Measurements from ENCODE around the gene GRK1. TPM values are rescaled to one million over a fixed set of nuclear protein-coding genes. Genes with fewer than 3 reads are reported as not detected.
A peak's percentile ranks its signal among the peaks of the same experiment; 100 is the strongest.

Gene GRK1
- total RNA-seq, 1 experiment from 2014 or later: 0.13 TPM

- no peak for DNase-seq (ENCODE audit: low spot score)
Observed at GRCh38 chr13:113774177-113775107, 107.4 kb downstream of the GRK1 start.

DNA sequence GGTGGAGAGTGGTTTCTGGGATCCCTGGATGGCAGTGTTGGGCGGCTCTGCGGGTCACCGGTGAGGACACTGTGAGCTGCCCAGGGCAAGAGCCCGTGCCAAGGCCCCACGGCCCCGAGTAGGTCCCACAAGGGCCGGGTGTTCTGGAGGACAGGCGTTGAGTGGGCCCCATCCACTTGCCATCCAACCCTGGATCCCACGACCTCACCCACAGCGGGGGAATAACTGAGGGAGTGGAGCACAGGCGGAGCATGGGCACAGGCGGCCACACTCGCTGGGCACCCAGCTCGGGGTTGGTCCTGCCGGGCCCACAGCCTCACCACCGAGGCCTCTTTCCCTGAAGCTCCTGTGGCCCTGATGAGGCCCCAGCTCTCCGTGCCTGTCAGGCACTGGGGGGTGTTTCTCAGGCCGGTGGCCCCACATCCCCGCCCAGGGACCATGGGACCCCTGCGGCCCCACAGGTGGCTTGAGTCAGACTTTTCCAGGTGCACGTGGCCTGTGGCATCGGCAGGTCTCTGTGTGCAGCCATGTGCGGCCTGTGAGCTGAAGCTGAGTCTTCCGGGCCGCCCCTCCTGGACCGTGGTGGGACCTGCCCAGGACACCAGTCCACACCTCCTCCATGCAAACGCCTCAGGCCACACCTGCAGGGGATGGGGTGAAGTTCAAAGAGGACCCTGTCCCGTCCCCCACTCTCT lies 108.6 kb downstream of the GRK1 start:
- DNase-seq (ENCODE audit: low spot score): no peak

DNA sequence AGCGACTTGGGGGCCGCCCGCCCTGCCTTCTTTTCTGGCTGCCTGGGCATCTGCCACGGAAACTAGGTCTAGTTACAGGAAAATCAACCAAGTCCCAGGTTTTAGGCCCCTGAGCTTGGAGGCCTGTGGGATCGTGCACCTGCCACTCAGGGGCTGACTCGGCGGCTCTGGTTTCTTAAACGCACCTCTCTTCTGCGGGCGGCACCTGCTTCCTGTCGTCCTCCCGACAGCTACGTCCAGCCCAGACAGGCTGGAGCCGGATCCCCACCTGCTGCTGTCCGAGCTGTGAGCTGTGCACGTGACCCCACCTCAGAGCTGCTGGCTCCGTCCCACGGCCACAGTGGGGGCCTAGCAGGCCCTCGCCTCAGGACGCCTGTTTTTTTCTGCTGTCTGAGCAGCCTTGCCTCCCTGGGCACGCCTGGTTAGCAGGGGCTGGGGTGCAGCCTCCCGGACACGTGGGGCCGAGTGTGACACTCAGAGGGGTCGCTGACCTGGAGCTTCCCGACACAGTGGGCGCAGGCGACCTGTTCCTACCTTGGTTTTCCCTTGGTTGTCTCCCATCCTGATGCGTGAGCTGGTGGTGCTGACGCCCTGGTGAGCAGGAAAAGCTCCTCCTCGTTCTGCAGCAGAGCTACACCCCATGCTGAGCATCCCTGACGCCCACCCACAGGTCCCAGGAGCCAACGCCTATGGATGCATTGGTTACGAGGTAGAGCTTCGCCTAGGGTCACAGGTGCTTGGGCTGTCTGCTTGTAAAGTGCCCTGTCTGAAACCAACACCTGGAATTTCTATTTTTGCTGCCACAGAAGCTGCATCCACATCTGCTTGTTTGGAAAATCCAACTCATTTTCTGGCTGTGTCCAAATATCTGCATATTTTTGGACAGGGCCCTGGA lies 109.5 kb downstream of the GRK1 start:
- DNase-seq (ENCODE audit: low spot score): no peak

GRCh38 chr13:113777311-113778260 lies 110.6 kb downstream of the GRK1 start:
- no peak for DNase-seq (ENCODE audit: low spot score)

DNA sequence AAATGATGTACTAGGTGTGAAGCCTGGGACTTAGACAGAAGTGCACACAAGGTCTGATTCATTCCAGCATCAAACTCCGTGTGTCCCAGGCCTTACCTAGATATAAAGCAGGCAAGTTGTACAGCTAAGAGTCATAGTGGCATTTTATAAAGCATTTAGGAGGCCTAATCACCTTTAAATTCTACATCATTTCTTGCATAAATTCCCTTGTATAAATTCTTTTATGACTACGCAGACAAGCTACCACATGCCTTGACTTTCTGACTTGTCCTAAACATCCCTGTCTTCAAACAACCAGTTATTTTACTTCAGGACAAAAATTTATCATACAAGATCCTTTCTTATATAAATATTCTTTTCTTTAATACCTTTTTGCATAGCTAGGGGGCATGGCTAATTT lies 114.6 kb downstream of the GRK1 start:
- DNase-seq (ENCODE audit: low spot score): no peak

GRCh38 chr13:113782472-113782871 lies 115.5 kb downstream of the GRK1 start:
- no peak for DNase-seq (ENCODE audit: low spot score)

DNA sequence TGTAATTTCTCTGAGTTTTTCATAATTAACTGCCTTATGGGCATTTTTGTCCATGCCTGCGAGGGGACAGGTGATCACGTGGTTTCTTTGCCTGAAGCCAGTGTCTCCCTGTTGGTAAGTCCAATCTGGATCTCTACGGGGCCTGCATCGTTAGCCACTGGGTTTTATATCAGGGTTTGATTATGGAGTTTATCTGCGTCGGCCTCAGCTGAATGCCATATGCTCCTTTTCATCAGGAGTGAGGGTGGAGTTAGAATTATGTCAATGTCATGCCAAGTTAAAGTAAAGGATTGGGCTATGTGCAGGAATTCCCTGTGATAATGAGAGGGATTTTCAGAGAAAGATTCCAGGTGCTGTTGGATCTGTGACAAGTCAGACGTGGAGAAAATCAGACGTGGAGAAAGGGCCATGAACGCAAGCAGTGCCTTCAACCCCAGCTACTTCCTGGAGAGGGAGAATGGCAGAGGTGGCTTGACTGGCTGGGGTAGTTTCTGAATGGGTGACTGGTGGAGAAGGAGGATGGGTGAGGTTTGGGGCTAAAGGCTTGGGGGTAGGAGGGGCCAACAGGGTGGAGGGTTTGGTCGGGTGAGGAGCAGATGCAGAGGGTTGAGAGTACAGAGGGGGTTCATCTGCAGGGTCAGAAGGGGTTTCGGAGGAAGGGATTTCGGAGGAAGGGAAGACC lies 116.3 kb downstream of the GRK1 start:
- DNase-seq (ENCODE audit: low spot score): no peak

- no peak for DNase-seq (ENCODE audit: low spot score)
Observed at GRCh38 chr13:113783966-113784644, 117.1 kb downstream of the GRK1 start.

DNA sequence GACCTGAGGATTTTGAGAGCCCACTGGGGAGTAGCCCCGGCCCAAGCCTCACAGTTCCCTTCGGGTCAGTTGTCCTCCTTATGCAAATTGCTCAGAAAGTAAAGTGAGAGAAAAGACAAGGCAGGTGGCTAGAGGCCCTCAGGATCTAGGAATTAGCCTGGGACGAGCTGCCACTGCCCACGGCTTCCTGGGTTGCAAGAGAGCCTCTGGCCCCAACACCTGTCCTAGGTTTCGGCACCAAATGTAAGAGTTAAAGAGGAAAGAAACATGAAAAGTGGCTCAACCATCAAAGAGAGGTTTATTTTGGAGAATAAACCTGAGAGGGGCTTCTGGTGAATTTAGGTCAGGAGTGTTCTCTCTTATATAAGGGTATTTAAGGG lies 117.6 kb downstream of the GRK1 start:
- no peak for DNase-seq (ENCODE audit: low spot score)

DNA sequence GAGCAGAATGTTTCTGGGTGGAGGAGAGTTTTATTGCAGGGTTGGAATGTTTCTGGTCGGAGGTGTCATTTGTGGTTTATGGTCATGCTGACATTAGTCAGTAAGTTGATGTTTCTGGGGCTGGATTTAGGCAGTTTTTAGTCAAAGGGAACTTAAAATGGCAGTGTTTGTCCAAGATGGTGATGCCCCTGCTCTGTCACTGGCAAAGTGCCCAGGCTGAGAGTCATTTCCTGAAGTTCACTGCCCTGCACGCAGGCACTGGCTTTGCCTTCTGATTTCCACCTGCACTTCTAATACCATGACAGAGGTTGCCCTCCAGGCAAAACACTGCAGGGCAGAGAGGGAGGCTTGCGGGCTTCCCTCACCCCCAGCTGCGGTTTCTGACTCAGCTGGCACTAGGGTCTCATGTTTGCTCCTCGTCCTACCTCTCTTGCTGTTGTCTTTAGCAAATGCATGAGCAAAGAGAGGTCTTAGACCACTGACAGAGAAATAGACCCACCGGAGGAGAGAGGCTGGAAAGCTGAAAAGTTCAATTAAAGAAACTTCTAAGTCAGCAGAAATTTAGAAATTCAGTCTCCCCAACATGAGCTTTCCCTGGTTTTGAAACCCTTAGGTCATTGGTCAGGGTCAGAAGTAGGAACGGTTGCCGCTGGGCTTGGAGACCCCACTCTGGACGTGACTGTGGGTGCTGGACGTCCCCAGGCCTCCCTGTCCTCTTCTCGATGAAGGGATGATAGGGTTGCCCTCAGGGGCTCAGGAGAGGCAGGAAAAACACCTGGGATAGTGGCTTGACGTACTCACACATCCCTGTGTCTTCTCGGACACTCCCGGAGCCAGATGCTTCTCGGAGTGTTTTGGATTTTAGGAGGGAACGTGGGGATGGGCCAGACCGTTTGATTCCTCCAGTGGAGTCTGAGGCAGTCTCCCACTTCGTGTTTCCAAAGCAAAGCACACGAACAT lies 118.3 kb downstream of the GRK1 start:
- DNase-seq (ENCODE audit: low spot score): peak; percentile 69

GRCh38 chr13:113786262-113786841 lies 119.3 kb downstream of the GRK1 start:
- no peak for DNase-seq (ENCODE audit: low spot score)

Other genes starting within 250 kb of the GRK1 start
- 1.8 and 3.3 TPM in 2 replicates for gene ADPRHL1, start 213.7 kb upstream of the GRK1 start, total RNA-seq (2014; rRNA removed; shearing (Covaris generic))
- 17.1 and 22.0 TPM in 2 replicates for gene DCUN1D2, start 176.5 kb upstream of the GRK1 start, total RNA-seq (2014; rRNA removed; shearing (Covaris generic))
- 164 and 177 TPM in 2 replicates for gene TFDP1, start 82.5 kb upstream of the GRK1 start, total RNA-seq (2014; rRNA removed; shearing (Covaris generic))
- gene ATP4B, start 9.0 kb upstream of the GRK1 start, total RNA-seq (2014; rRNA removed; shearing (Covaris generic)): not detected in 2 replicates
- 0.81 and 1.6 TPM in 2 replicates for gene TMEM255B, start 92.0 kb downstream of the GRK1 start, total RNA-seq (2014; rRNA removed; shearing (Covaris generic))
- 1.3 and 1.4 TPM in 2 replicates for gene GAS6, start 196.9 kb downstream of the GRK1 start, total RNA-seq (2014; rRNA removed; shearing (Covaris generic))